Loucy (cell line): ENCODE results near the gene CALR.

Source experiments
- EZH2phosphoT487 ChIP-seq: fragments of 200-600 bp; IDR thresholded peaks from 2 replicates; pipeline ENCODE4 v1.6.1; 2018; ENCODE audit warnings: antibody characterized with exemption, mild to moderate bottlenecking, moderate library complexity, borderline replicate concordance
- TF ChIP-seq, protein P1 (sequence below): fragments of 200-600 bp; sonication (generic); conservative IDR thresholded peaks from 2 replicates; pipeline ENCODE4 v1.5.1; 2014; ENCODE audit warnings: mild to moderate bottlenecking, antibody characterized with exemption, low read length

GRCh38 chr19:12953138-12953798 lies 14.9 kb downstream of the CALR start:
- TF ChIP-seq, protein P1, sequence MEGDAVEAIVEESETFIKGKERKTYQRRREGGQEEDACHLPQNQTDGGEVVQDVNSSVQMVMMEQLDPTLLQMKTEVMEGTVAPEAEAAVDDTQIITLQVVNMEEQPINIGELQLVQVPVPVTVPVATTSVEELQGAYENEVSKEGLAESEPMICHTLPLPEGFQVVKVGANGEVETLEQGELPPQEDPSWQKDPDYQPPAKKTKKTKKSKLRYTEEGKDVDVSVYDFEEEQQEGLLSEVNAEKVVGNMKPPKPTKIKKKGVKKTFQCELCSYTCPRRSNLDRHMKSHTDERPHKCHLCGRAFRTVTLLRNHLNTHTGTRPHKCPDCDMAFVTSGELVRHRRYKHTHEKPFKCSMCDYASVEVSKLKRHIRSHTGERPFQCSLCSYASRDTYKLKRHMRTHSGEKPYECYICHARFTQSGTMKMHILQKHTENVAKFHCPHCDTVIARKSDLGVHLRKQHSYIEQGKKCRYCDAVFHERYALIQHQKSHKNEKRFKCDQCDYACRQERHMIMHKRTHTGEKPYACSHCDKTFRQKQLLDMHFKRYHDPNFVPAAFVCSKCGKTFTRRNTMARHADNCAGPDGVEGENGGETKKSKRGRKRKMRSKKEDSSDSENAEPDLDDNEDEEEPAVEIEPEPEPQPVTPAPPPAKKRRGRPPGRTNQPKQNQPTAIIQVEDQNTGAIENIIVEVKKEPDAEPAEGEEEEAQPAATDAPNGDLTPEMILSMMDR: no peak
- no peak for TF ChIP-seq EZH2phosphoT487
